HepG2 (cell line): ENCODE results near the gene OST4. TPM values are rescaled to one million over a fixed set of nuclear protein-coding genes. Genes with fewer than 3 reads are reported as not detected.

Experiments
- ATF1 ChIP-seq: IDR thresholded peaks from 2 replicates; pipeline ENCODE4 v1.6.1; 2016; ENCODE audit warnings: mild to moderate bottlenecking, control low read depth
- ATM ChIP-seq: fragments of 450-650 bp; IDR thresholded peaks from 2 replicates; pipeline ENCODE4 v1.7.1; 2017; ENCODE audit warnings: mild to moderate bottlenecking, borderline replicate concordance
- HDAC6 ChIP-seq: fragments of 200-600 bp; sonication (generic); IDR thresholded peaks from 2 replicates; pipeline ENCODE4 v1.7.0; 2017; ENCODE audit warnings: mild to moderate bottlenecking, antibody characterized with exemption, low read length, low read depth
- ISL2 ChIP-seq: sonication (generic); formaldehyde crosslinking; IDR thresholded peaks from 2 replicates; pipeline ENCODE4 v1.5.0; 2020; ENCODE audit warnings: missing genetic modification reagents
- MED8 ChIP-seq: sonication (generic); formaldehyde crosslinking; IDR thresholded peaks from 2 replicates; pipeline ENCODE4 v1.8.1; 2023; ENCODE audit warnings: mild to moderate bottlenecking, missing genetic modification reagents; ENCODE audit not compliant: insufficient replicate concordance
- MTF1 ChIP-seq: sonication (generic); formaldehyde crosslinking; IDR thresholded peaks from 2 replicates; pipeline ENCODE4 v1.5.0; 2020; ENCODE audit warnings: missing genetic modification reagents
- NFYB ChIP-seq: sonication (generic); formaldehyde crosslinking; IDR thresholded peaks from 2 replicates; pipeline ENCODE4 v1.4.0; 2020; ENCODE audit warnings: missing genetic modification reagents
- TAF15 ChIP-seq: fragments of 200-400 bp; formaldehyde crosslinking; IDR thresholded peaks from one replicate; pipeline ENCODE4 v1.6.1; 2018; ENCODE audit warnings: mild to moderate bottlenecking, low read depth, low read length; ENCODE audit not compliant: poor library complexity, severe bottlenecking
- TRIM24 ChIP-seq: sonication (generic); formaldehyde crosslinking; IDR thresholded peaks from 2 replicates; pipeline ENCODE4 v1.8.0; 2022; ENCODE audit warnings: mild to moderate bottlenecking, missing genetic modification reagents
- ZNF225 ChIP-seq: sonication (generic); formaldehyde crosslinking; IDR thresholded peaks from 2 replicates; pipeline ENCODE4 v1.4.0; 2020; ENCODE audit warnings: mild to moderate bottlenecking, missing genetic modification reagents
- ZNF24 ChIP-seq: fragments of 450-650 bp; IDR thresholded peaks from 2 replicates; pipeline ENCODE4 v1.6.1; 2017; ENCODE audit warnings: antibody characterized with exemption, mild to moderate bottlenecking
- ZNF749 ChIP-seq: sonication (generic); formaldehyde crosslinking; IDR thresholded peaks from 2 replicates; pipeline ENCODE4 v1.8.0; 2022; ENCODE audit warnings: mild to moderate bottlenecking, missing genetic modification reagents, moderate library complexity, borderline replicate concordance
- ZNF773 ChIP-seq: sonication (generic); formaldehyde crosslinking; IDR thresholded peaks from 2 replicates; pipeline ENCODE4 v1.4.0; 2020; ENCODE audit warnings: missing genetic modification reagents, borderline replicate concordance
- ZSCAN30 ChIP-seq: sonication (generic); formaldehyde crosslinking; IDR thresholded peaks from 2 replicates; pipeline ENCODE4 v1.5.0; 2020; ENCODE audit warnings: mild to moderate bottlenecking, missing genetic modification reagents
- polyA plus RNA-seq, 8 experiments: library from polyadenylated mRNA; depleted of rRNA in 3 of 8; stranded (reverse) in 7 of 8; unstranded in 1 of 8; fragments of >200 nt; fragmentation: Illumina TruSeq in 4 of 8; extraction: Trizol in 4 of 8; gene quantifications; 2 replicates each; pipeline versions ENCODE4 v1.2.1 to v1.2.3, GENCODE V29; 2011 to 2016; ENCODE audit warnings: low read depth in 4 of 8, missing spikeins in 1 of 8, mixed read lengths in 1 of 8; ENCODE audit not compliant: insufficient read depth in 1 of 8
- total RNA-seq, 5 experiments: library from RNA; depleted of rRNA; stranded (reverse); fragments of >200 nt; fragmentation: Illumina TruSeq; extraction: Trizol; gene quantifications; 2 replicates each; pipeline ENCODE4 v1.2.3, GENCODE V29; 2016; ENCODE audit warnings: low read depth in 1 of 5
- TF ChIP-seq, protein P1 (sequence below): sonication (generic); formaldehyde crosslinking; IDR thresholded peaks from 2 replicates; pipeline ENCODE4 v1.5.0; 2020; ENCODE audit warnings: missing genetic modification reagents
- TF ChIP-seq, protein P2 (sequence below): sonication (generic); formaldehyde crosslinking; IDR thresholded peaks from 2 replicates; pipeline ENCODE4 v1.5.0; 2020; ENCODE audit warnings: mild to moderate bottlenecking, missing genetic modification reagents
- TF ChIP-seq, protein P3 (sequence below): sonication (generic); formaldehyde crosslinking; IDR thresholded peaks from 2 replicates; pipeline ENCODE4 v1.4.0; 2020; ENCODE audit warnings: mild to moderate bottlenecking, missing genetic modification reagents, borderline replicate concordance
- TF ChIP-seq, protein P4 (sequence below): sonication (generic); formaldehyde crosslinking; conservative IDR thresholded peaks from 2 replicates; pipeline ENCODE4 v1.5.0; 2020; ENCODE audit warnings: missing genetic modification reagents

Gene OST4
- total and polyA plus RNA-seq, 2 of the 13 experiments (the other 11 are each of a cell fraction or from before 2014, with no cell fraction given), result 498 to 584 TPM

DNA sequence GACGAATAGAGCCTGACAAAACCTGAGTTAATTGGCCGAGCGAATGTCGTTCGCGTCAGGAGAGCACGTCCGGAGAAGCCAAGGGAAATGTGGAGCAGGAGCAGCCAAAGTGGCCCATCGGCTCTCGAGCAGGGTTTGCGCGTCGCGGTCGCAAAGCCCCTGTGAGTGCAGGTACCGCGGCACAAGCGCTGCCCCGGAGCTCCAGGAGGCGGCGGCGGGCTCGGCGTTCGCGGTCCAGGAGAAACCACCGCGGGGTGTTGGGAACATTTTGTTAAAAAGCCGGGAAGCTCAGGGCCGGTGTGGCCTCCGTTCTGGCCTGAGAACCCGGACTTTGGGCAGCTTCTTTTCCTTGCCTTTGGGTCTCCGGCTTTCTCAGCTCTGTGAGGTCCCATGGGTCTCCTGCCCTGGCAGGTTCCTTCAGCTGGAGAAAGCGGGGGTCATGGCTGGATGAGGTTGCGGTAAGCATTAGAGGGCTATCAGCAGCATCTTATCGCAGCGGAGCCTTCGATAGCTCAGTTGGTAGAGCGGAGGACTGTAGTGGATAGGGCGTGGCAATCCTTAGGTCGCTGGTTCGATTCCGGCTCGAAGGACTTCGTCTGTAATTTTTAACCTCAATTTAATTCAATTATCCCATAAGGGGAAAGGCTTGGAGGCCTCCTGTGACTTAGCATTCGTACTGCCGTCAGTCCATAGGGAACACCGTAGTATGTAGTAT lies 21.0 kb downstream of the OST4 start (continued):
- TF ChIP-seq ZSCAN30 (CRISPR knock-in tag), result no peak; the same call in 1 of the 2 replicates
- TF ChIP-seq ATM, result no peak
- TF ChIP-seq, protein P1, sequence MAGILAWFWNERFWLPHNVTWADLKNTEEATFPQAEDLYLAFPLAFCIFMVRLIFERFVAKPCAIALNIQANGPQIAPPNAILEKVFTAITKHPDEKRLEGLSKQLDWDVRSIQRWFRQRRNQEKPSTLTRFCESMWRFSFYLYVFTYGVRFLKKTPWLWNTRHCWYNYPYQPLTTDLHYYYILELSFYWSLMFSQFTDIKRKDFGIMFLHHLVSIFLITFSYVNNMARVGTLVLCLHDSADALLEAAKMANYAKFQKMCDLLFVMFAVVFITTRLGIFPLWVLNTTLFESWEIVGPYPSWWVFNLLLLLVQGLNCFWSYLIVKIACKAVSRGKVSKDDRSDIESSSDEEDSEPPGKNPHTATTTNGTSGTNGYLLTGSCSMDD (CRISPR knock-in tag), result 0 out of 2 replicates have a peak, but pooled peaks have one; percentile 33
- TF ChIP-seq ZNF773, result no peak; the same call in 1 of the 2 replicates
- TF ChIP-seq ATF1 (CRISPR knock-in tag), result no peak
- no peak for TF ChIP-seq TRIM24
- no peak; the same call in 1 of the 2 replicates for TF ChIP-seq ZNF225 (CRISPR knock-in tag)
- TF ChIP-seq HDAC6, result no peak
- TF ChIP-seq, protein P2, sequence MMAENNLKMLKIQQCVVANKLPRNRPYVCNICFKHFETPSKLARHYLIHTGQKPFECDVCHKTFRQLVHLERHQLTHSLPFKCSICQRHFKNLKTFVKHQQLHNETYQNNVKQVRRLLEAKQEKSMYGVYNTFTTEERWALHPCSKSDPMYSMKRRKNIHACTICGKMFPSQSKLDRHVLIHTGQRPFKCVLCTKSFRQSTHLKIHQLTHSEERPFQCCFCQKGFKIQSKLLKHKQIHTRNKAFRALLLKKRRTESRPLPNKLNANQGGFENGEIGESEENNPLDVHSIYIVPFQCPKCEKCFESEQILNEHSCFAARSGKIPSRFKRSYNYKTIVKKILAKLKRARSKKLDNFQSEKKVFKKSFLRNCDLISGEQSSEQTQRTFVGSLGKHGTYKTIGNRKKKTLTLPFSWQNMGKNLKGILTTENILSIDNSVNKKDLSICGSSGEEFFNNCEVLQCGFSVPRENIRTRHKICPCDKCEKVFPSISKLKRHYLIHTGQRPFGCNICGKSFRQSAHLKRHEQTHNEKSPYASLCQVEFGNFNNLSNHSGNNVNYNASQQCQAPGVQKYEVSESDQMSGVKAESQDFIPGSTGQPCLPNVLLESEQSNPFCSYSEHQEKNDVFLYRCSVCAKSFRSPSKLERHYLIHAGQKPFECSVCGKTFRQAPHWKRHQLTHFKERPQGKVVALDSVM (CRISPR knock-in tag), result peak; percentile 8; the same call in 1 of the 2 replicates
- no peak; the same call in none of the 2 replicates for TF ChIP-seq NFYB (CRISPR knock-in tag)
- peak; percentile 35 for TF ChIP-seq ISL2 (CRISPR knock-in tag)
- peak; percentile 100 for TF ChIP-seq ZNF24
- TF ChIP-seq ZNF749 (CRISPR knock-in tag), result peak; percentile 62
- TF ChIP-seq, protein P3, sequence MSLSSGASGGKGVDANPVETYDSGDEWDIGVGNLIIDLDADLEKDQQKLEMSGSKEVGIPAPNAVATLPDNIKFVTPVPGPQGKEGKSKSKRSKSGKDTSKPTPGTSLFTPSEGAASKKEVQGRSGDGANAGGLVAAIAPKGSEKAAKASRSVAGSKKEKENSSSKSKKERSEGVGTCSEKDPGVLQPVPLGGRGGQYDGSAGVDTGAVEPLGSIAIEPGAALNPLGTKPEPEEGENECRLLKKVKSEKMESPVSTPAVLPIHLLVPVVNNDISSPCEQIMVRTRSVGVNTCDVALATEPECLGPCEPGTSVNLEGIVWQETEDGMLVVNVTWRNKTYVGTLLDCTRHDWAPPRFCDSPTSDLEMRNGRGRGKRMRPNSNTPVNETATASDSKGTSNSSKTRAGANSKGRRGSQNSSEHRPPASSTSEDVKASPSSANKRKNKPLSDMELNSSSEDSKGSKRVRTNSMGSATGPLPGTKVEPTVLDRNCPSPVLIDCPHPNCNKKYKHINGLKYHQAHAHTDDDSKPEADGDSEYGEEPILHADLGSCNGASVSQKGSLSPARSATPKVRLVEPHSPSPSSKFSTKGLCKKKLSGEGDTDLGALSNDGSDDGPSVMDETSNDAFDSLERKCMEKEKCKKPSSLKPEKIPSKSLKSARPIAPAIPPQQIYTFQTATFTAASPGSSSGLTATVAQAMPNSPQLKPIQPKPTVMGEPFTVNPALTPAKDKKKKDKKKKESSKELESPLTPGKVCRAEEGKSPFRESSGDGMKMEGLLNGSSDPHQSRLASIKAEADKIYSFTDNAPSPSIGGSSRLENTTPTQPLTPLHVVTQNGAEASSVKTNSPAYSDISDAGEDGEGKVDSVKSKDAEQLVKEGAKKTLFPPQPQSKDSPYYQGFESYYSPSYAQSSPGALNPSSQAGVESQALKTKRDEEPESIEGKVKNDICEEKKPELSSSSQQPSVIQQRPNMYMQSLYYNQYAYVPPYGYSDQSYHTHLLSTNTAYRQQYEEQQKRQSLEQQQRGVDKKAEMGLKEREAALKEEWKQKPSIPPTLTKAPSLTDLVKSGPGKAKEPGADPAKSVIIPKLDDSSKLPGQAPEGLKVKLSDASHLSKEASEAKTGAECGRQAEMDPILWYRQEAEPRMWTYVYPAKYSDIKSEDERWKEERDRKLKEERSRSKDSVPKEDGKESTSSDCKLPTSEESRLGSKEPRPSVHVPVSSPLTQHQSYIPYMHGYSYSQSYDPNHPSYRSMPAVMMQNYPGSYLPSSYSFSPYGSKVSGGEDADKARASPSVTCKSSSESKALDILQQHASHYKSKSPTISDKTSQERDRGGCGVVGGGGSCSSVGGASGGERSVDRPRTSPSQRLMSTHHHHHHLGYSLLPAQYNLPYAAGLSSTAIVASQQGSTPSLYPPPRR (CRISPR knock-in tag), result no peak
- peak; percentile 29 for TF ChIP-seq MED8 (CRISPR knock-in tag)
- TF ChIP-seq, protein P4, sequence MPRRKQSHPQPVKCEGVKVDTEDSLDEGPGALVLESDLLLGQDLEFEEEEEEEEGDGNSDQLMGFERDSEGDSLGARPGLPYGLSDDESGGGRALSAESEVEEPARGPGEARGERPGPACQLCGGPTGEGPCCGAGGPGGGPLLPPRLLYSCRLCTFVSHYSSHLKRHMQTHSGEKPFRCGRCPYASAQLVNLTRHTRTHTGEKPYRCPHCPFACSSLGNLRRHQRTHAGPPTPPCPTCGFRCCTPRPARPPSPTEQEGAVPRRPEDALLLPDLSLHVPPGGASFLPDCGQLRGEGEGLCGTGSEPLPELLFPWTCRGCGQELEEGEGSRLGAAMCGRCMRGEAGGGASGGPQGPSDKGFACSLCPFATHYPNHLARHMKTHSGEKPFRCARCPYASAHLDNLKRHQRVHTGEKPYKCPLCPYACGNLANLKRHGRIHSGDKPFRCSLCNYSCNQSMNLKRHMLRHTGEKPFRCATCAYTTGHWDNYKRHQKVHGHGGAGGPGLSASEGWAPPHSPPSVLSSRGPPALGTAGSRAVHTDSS (CRISPR knock-in tag), result no peak; the same call in none of the 2 replicates
- TF ChIP-seq MTF1 (CRISPR knock-in tag), result no peak
- no peak for TF ChIP-seq TAF15
